HG03457 (cell line): Measurements from ENCODE around the gene GPR17.

Experiments used
- ATAC-seq: cut with Tn5 transposase; IDR thresholded peaks from one replicate; pipeline ENCODE4 v1.9.1; 2021; ENCODE audit warnings: moderate number of reproducible peaks; ENCODE audit not compliant: unreplicated experiment

GPR17 gene

DNA sequence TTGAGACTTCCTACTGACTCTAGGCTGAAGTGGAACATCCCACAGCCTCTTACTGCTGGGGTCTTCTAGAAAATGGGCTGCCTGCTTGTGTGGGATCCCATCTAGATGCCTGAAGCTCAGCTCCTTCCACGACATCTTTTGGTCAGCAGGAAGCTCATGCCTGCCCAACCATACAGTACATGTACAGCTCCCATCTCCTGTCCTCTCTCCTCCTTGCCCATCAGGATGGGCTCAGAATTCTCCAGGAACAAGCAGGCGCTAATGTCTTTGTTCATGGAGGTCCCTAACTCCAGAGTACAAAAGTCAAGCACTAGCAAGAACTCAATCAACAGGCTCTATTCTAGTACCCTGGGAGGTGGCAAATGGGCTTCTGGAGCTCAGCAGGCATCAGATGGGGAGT lies 31.7 kb upstream of the GPR17 start:
- ATAC-seq = no peak

DNA sequence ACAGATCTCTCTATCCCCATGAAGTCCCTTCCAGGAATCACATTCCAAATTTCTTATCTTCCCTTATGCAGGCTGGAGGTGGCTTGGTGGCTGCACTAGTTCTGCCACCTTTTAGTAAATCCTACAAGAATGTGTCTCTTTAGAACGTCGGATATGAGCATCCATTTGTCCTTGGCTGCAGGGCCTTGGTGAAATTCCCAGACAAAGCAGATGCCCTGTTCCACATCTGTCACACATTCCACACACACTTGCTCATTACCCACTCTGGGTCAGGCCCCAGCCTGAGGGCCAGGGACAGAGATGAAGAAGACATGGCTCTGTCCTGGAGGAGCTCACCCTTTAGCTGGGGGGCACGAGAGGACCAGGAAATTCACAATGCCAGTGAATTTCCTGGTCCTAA lies 31.2 kb upstream of the GPR17 start:
- ATAC-seq = no peak

DNA sequence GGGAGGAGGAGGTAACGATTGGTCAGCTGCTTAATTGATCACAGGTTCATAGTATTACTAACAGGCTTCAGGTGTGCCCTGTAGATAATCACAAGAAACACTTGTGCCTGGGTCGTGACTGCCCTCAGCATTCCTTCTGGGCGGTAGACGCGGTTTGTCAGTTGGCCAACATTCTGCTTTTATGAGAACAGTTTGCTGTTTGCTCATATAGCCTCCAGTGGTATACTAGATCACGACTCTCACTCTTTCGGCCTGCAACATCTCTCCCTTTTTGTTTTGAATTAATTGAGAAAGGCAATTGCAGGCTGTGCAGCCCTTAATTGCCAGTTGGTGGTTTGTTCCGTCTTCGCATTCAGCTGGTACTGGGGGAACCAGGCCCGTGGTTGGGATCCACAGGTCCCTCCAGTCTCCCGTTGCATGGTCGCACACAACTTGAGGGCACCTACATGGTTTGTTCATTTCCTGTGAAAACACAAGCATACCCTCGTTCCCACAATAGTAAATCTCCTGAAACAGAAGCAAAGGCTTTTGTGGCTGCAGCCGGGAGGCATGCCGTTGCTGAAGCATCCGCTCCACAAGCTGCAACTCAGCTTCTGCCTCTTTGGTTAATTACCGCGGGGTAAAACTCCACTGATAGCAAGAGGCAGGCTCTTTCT lies 30.3 kb upstream of the GPR17 start:
- no peak for ATAC-seq

DNA sequence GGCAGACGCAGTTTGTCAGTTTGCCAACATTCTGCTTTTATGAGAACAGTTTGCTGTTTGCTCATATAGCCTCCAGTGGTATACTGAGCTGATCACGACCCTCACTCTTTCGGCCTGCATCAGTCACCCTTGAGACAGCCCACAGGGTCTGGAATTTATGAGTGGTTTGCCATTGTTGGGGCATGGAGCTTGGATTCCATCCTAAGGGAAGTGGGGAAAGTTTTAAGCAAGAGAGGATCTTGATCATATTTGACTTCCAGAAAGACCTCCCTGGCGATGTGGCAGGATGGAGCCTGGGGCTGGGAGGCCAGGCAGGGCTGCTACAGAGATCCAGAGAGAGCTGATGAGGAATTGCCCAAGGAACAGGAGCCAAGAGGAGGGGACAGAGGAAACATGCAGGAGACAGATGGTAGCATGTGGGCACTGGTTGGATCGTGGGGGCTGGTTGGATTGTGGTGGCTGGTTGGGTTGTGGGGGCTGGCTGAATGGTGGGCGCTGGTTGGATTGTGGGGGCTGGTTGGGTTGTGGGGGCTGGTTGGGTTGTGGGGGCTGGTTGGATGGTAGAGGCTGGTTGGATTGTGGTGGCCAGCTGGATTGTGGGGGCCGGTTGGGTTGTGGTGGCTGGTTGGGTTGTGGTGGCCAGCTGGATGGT lies 27.3 kb upstream of the GPR17 start:
- ATAC-seq = no peak

DNA sequence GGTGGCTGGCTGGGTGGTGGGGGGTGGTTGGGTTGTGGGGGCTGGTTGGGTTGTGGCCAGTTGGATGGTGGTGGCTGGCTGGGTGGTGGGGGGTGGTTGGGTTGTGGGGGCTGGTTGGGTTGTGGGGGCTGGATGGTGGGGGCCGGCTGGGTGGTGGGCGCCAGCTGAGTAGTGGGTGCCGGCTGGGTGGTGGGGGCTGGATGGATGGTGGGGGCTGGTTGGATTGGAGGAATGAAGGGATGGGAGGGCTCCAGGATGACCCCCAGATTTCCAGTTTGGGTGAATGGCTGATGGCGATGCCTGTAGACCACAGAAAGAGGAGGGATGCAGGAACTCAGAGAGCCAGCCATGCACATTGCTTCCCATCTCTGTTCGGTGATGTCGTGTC lies 26.8 kb upstream of the GPR17 start:
- ATAC-seq = no peak

DNA sequence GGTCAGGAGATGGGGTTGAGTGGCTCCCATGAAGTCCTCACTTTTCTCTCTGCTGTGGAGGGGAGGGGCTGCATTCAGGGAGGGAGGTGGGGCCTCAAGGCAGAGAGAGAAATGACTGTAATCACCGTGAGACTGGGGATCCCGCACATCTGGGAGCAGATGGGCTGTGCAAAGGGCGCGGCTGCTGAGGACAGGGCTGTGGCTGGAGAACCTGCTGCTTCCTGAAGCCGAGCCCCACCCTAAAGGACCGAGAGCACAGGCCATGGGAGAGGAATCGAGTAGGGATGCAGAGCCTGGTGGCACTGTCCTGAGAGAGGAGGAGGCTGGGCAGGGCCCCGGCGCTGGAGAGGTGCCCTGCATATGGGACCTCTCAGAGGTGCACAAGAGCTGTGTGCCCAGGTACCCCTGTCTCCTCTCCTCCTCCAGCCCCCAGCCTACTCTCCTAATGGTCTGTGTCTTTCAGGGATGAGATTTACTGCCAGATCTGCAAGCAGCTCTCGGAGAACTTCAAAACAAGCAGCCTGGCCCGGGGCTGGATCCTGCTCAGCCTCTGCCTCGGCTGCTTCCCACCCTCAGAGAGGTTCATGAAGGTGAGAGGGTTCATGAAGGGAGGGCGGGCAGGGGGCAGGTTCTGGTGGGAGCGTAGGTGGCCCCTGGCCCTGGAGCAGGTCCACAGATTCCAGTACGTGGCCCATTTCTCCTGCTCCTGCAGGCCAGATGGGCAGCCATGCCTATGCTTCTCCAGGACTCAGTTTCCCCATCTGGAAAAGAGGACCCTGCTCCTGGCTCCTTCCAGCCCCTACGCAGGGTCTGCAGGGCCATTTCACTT lies 25.9 kb upstream of the GPR17 start:
- ATAC-seq = no peak

DNA sequence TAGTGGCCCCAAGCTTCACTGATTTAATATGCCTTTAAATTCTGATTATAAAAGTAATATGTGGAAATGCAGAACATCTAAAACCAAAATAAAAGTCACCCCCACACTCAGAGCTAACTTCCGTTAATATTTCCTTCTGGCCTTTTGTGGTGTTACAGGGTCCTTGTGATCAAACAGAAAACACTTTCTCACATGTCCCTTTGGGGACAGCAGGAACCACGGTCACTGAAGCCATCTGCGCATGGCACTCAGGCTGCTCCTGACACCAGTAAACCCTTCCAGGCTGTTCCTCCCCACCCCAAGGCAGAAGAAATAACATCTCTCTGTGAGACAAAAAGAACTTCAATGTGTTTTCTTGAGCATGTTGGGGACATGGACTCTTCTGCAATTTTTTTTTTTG lies 25.1 kb upstream of the GPR17 start:
- no peak for ATAC-seq

DNA sequence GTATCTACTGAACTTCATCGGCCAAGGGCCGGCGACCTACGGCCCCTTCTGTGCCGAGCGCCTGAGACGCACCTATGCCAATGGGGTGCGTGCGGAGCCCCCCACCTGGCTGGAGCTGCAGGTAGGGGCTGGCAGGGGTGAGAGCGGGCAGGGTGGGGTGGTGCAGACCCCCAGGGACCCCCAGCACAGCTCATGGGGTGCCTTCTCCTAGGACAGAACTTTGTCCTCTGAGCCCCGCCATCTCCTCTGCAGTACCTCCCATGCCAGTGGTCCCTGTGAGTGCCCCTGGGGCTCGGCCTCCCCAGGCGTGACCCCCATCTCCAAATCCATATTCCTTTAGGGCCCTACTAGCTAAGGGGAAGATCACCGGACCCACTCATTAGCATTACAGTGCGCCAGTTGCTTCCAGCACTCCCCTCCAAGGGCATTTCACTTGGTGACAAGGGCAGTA lies 23.9 kb upstream of the GPR17 start:
- ATAC-seq = no peak

DNA sequence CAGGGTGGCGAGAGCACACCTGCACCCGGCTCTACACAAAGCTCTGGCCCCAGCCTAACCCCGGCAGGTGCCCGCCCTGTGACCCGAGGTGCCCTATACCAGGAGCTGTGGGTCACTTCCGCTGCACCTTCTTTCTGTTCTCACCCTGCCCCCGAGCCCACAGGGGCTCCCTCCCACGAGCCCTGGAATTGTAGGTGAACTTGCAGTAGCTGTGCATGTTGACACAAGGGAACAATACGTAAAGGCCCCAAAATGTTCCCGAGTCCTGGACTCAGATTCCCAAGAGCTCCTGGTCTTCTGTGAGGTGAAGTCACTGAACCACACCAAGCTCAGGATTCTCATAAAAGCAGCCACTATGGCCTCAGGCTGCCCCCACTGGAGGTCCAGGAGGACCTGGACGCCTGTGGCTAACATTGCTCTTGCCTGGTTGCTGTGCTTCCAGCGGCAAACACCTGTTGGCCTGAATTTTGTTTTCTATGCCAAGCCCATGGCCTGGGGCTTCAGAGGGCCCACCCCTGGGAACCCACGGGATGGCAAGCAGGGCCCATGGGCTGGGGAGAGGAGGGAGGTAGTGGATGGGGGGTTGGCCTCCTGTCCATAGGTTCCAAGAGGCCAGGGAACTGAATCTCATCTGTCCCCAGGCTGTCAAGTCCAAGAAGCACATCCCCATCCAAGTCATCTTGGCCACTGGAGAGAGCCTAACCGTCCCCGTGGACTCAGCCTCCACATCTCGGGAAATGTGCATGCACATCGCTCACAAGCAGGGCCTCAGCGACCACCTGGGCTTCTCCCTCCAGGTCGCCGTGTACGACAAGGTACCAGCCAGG lies 23.2 kb upstream of the GPR17 start:
- no peak for ATAC-seq

DNA sequence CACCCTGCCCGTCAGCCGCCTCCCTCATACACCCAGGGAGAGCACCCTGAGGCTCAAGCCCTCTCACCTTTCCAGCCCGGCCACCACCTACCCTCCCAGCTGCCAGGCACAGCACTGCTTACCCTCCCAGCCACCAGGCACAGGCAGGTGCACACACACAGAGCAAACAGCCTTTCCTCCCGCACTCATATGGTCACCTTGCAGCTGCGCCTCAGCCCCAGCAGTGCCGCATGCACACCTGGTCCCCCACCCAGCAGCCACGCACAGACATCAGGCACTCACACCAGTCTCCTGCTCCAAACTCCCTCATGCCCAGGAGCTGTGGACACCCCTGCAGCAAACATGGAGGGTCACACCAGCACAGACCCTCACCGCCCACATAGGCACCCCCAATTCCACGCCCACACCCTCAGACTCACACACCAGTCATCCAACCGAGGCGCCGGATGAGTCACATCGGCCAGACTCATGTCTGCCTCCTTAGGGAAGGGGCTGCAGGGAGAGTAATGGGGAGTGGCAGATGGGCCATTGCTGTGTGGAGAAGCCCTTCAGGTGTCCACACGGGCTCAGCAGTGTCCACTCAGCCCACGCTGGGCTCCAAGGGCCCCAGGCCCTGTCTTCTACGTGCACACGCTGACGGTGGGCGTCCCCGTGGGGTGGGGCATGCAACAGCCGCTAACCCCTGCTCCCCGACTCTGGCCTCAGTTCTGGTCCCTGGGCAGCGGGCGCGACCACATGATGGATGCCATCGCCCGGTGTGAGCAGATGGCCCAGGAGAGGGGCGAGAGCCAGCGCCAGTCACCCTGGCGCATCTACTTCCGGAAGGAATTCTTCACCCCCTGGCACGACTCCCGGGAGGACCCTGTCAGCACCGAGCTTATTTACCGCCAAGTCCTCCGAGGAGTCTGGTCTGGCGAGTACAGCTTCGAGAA lies 22.3 kb upstream of the GPR17 start:
- ATAC-seq = no peak

DNA sequence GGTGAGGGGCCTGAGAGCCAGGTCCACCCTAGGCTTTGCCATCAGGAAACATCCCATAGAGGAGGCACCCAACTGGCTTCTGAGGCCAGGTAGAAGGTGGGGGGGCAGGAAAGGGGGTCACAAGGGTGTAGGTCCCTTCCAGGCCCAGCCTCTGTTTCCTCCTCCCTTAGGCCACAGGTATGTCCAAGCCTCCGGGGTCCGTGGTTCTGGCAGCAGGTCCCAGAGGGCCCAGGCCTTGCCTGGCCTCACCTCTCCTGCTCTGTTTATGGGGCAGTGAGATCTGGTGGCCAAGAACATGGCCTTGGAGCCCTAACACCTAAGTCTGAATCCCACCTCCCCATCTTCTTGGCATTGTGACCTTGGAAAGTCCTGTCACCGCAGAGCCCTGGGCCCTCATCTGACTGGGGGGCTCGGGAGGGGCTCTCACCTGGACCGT lies 21.6 kb upstream of the GPR17 start:
- ATAC-seq = no peak

DNA sequence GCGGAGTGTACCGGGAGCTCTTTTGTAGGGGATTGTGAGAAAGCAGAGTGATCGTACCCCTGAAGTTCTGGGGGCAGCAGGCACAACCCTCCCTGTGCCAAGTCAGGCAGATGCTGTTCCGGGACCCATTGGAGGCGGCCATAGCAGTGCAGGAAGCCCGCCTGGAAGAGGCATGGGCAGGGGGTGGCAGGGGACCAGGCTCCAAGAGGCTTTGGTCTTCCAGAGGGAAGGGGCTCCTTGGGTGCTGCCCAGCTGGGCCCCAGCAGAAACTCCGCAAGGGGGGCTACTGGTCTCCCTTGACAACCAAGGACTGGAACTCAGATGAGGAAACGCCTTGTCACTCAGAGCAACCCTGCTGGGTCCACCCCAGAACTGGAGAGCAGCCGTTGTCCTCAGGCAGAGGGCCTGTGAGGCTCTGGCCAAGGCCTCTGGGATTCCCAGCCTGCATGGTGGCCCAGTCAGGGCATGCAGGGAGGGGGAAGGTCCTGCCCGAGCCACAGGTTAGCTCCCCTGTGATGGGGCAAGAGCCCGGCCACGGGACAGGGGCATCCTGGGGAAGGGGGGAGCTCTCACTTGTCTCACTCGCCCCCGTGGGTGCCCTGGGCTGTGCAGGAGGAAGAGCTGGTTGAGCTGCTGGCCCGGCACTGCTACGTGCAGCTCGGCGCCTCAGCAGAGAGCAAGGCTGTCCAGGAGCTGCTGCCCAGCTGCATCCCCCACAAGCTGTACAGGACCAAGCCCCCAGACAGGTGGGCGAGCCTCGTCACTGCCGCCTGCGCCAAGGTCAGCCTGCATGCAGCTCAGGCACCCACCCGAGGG lies 21.0 kb upstream of the GPR17 start:
- ATAC-seq = no peak

DNA sequence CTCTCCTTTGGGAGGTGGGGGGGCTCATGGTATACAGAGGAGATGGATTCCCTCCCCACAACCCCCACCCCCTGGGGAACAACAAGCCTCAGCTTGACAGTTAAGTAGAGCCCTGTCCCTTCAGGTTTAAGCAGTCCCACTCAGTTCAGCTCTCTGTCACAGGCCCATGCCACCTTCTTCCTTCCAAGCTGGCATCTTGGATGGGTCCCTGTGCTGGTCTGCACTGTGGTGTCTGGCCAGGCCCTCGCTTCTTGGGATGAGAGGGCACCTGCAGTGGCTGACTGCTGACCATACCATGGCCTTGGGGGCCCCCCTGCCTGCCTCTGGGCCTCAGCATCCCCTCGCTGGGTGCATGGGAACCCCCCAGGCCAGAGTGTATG lies 20.4 kb upstream of the GPR17 start:
- ATAC-seq = no peak

DNA sequence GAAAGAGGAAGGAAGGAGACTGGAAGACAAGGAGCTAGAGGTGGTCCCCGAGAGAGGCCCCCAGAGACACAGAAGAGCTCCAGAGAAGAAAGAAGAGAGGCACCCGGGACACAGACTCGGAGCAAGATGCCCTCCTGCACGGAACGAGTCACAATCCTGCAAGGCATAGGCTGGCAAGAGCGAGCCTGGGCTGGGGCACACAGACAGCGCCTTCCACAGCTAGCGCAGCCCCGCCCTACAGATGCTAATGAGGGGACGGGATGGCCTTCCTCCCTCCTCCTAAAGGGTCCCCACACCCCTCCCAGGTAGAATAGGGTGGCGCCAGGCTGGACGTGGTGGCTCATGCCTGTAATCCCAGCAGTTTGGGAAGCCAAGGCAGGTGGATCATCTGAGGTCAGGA lies 19.8 kb upstream of the GPR17 start:
- no peak for ATAC-seq

DNA sequence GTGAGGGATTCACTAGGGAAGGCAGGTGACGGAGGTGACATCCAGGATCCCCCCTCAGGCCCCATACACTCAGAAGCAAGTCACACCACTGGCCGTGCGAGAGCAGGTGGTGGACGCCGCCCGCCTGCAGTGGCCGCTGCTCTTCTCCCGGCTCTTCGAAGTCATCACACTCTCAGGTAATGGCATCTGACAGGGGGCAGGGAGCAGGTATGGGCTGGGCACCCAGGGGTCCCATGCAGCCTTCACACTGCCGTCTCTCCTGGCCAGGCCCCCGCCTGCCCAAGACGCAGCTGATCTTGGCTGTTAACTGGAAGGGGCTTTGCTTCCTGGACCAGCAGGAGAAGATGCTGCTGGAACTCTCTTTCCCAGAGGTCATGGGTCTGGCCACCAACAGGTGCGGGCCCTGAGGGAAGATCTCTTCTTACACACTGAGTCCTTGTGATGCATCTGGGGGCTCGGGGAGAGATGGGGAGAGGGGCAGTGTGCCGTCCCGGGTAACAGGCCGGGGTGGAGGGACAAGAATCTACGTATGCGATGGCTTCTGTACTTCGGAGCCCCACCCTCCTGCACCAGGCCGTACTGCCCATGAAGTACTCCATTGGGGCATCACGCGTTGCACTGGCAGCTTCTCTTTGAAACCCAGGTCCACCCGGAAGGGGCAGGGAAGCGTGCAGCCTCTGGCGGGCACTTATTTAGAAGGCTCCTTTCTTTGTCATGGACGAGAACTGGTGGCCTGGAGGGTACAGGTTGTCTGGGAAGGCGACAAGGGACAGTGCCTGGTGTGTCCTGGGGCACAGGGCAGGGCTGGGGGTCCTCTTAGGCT lies 18.8 kb upstream of the GPR17 start:
- no peak for ATAC-seq

DNA sequence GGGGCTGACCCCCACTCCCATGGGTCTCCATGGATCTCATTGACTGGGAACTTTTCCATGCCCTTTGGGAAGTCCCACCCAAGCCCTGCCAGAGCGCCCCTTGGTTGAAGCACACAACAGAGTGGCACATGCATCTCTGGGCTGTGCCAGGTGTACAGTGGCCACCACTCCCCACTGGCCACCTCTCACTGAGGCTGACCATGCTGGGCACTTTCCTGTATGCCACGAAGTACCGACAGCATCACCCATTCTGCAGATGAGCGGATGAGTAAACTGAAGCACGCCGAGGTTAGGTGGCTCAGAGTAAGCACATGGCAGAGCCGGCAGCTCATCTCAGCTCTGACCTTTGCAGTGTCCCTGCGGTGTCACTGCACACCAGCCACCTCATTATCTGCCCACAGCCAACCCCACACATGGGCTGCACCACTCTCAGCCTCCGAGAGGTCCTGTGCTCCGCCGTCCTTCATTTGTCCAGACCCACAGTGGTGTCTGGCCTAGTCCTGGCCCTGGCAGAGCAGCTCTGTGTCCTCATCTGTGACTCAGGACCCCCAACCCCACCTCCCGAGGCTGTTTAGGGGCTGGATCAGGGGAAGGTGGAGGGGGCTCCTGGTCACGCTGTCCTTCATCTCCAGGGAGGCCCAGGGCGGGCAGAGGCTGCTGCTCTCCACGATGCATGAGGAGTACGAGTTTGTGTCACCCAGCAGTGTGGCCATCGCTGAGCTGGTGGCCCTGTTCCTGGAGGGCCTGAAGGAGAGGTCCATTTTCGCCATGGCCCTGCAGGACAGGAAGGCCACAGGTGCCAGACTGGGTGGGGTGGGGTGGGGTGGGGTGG lies 18.0 kb upstream of the GPR17 start:
- ATAC-seq = no peak

DNA sequence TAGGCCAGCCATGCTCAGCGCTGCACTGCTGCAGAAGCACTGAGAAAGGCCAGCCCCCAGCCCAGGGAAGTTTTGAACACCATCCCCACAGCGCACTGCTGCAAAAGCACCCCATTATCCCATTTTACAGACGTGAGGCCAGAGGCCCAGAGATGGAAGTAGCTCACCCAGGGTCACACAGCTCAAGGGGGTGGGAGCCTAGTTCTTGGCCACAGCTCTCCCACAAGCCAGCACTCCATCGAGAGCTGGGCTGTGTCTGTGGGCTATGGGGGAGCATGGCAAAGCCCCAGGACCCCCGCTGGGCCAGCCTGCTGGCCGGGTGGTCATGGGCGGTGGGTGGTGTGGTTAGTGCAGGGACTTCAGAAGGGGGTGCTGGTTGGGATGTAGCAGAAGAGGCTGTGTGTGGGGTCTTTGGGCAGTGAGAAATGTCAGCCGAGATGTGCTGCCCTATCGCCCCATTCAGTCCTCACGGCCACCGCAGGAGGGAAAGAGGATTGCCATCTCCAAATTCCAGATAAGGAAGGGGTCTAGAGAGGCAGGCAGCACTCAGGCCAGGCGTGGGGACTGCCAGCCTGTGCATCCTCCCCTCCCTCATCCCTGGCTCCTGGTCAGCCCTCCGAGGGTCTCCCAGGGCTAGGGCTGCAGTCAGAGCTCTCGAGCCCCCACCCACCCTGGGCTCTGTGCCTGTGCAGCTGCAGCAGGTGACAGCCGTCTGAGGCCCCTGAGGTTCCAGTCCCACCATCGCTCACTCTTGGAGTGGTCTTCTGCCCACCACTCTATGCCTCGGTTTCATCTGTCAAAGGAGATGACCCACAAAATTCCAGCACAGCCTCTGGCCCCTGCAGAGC lies 17.0 kb upstream of the GPR17 start:
- no peak for ATAC-seq
